GM19467 (cell line): ENCODE results near the gene P3H4.

Experiments
- ATAC-seq: cut with Tn5 transposase; IDR thresholded peaks from one replicate; pipeline ENCODE4 v1.9.1; 2021; ENCODE audit warnings: mild to moderate bottlenecking, moderate library complexity; ENCODE audit not compliant: unreplicated experiment

The P3H4 gene

DNA sequence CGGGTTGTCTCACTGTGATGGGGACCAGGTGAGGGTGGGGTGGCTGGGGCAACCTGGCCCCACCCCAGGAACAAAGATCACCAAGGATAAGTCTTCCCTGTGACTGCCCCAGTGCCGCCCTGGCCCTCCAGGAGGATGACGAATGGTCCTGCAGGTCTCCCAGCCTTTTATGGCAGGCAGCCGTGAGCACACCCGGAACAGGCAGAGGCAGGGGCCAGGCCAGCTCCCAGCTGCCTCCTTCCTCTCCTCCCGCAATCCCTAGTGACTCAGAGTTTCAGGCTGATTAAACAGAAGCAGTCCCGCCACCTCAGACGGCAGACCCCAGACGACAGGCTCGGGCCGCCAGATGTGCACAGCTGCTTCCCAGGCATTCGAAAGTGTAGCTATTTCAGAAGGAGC lies 38.6 kb downstream of the P3H4 start:
- ATAC-seq: no peak

DNA sequence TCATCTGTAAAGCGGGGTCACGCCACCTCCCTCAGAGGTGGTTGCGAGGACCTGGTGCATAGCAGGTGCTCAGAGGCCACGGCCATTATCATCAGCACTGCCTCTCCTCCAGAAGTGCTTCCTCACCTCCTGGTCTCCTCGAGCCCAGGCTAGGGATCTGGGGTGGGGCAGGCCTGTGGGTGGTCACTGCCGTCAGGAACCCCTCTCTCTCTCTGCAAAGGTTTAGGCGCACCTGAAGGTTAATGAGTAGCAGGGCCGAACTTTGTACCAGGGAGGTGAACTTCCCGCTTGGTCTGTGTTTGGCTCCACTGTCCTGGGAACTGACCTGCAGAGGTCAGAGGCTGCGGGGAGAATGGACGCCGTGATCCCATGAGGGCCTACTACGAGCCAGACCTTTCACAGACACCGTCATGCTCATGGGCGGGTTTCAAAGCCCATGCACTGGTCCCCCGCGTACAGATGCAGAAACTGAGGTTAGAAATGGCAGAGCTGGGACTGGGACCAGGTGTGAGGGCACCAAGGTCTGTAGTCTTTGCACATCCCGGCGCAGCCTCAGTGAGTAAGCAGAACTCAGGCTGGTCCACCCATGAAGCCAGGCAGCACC lies 39.1 kb downstream of the P3H4 start:
- no peak for ATAC-seq

DNA sequence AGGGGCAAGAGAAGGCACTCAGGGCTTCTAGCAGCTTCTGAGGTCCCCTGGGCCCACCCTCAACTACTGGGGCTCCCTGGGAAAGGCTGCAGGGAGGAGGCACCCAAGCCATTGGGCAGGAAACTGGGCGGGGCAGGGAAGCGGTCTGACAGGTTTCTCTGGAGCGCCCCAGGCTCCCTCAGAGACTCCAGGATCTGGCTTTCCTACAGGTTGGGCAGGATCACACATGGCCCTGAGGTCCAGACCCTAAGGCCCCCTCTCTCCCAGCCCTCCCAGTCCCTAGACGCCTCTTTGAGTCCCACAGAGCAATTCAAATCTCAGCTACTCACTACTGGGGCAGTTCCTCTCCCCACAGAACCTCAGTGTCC lies 39.5 kb downstream of the P3H4 start:
- no peak for ATAC-seq

DNA sequence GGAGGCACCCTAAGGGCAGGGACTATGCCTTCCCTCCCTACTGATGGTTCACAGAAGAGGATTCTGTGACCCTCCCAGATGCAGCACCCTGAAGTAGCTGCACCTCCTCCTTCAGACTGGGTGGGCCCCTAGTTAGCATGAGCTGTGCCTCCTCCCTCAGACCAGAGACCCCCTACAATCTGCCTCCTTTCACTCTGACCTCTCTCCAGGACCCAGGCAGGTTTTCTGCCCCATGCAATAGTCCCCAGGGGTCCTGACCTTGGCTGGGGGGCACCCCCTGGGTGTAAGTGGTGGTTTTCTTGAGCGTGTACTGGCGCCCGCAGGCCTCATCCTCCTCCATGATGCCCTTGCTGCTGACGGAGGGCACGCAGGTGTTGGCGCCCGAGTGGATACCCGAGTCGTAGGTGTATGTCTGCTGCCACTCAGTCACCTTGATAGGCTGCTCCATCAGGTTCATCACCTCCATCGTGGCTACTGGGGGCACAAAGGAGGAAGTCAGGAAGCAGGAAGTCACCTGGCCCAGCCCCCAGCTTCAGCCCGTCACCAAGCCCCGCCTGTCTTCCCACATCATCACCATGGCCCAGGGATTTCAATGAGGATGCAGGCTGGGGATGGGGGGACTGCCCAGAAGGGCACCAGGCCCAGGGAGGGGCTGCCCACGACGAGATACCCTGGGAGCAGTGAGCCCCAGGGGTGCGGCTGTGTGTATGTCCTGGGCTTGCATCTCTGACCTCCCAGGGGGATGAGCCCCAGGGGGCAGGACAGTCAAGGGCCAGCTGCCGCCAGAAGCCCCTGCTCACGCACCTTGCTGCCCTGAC lies 40.2 kb downstream of the P3H4 start:
- no peak for ATAC-seq

DNA sequence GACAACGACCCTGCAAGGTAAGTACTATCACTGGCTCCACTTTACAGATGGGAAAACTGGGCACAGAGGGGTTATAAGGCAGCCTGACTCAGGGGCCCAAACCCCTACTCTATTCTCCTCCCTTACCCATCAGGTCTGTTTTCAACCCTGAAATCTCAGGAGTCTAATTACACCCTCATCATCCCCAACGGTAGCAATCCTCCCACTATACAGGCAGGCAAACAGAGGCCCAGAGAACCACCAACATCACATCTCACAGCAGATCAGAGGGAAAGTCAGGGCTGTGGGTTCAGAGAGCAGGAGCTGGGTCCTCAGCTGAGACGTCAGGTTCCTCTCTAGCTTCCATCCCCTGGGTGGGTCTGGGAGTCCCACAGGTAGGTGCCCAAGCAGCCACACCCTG lies 41.8 kb downstream of the P3H4 start:
- no peak for ATAC-seq

DNA sequence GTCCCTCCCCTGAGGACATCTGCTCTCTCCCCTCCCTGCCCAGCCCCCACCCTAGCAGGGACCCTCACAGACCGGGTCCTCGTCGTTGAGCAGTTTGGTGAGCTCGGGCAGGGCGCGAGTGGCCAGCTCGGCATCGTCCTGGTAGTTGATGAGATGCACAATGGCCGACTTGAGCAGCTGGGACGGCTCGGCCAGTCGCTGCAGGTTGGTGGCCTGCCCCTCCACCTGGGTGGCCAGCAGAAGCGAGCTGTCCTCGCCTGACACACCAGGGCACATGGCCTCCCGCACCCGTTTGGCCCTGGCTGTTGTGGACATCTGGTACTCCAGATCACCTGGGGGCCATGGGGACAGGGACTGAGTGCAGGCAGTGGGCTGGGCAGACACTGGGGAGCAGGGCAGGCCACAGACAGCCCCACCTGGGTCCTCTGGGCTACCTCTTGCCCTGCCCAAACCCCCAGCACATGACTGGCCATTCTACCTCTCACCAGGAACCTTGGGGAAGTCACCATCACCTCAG lies 42.3 kb downstream of the P3H4 start:
- ATAC-seq: no peak

DNA sequence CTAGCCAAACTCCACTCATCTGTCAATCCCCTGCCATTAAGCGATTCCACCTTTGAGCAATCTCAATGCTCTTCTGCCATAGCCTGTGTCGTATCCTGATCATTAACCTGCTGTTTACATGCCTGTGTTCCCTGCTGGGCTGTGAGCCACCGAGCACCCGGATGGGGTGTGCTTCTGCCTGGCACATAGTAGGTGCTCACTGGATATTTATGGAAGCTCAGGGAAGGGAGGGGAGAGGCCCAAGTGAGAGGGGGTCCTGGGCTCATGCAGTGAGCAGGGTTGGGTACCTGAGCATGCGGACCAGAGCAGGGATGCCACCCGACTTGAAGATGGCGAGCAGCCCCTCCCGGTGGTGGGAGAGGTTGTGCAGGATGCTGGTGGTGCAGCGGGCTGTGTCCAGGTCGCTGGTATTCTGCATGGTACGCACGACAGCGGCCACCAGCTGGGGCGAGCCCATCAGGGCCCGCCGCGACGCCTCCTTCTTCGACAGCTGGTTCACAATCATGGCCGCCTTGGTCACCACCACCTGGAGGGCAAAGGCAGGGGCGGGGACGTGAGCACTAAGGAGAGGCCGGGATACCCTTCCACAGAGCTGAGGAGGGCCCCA lies 43.0 kb downstream of the P3H4 start:
- no peak for ATAC-seq

DNA sequence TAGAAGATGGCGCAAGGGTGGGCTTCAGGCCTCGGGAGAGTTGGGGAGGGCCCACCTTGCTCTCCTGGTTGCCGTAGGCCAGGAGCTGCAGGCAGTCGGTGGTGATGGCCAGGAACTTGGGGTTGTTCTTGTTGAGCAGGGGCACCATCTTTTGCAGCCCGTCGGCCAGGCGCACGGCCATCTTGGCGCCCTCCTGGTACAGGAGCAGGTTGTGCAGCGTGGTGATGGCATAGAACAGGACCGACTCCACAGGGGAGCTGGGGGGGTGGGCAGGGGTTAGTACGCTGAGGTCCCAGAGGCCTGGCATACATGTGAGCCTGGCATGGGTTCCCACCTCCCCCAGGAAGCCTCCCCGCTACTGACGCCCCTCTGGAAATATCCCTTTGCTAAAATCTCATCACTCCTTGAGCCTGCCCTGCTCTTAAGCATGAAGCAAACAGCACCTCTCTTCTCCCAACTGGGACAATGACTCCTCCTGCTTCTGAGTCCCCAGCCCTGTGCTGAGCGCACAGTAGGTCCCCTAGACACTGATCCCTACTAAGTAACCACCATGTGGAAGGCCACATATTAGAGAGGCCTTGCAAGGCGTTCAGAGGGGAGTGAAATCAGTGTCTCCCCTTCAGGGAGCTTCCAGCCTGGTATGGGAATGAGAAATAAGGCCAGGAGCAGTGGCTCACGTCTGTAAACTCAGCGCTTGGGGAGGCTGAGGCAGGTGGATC lies 44.3 kb downstream of the P3H4 start:
- no peak for ATAC-seq

DNA sequence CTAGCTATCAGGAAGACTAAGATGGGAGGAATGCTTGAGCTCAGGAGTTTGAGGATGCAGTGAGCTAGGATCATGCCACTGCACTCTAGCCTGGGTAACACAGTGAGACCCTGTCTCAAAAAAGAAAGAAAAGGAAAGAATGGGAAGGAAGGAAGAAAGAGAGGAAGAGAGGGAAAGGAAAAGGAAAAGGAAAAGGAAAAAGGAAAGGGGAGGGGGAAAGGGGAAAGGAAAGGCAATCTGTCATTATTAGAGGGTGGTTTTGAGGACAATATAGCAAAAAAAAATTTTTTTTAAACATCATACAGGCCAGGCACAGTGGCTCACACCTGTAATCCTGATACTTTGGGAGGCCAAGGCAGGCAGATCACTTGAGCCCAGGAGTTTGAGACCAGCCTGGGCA lies 45.6 kb downstream of the P3H4 start:
- ATAC-seq: no peak

DNA sequence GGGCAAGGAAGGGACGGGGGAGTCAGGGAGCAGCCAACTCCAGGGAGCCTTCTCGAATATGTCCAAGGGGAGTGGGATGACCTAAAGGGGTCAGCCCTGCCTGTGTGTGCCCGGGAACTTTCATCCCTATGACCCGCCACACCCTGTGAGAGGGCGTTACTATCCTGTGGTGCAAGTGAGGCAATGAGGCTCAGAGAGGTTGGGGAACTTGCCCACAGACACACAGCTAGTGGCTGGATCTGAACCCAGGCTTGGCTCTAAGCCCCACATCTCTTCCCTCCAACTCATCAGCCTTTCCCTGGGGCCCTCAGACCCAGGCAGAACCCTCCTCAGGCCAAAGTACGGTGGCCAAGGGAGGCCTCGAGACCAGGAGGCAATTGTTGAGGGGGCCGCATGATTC lies 48.4 kb downstream of the P3H4 start:
- ATAC-seq: no peak

DNA sequence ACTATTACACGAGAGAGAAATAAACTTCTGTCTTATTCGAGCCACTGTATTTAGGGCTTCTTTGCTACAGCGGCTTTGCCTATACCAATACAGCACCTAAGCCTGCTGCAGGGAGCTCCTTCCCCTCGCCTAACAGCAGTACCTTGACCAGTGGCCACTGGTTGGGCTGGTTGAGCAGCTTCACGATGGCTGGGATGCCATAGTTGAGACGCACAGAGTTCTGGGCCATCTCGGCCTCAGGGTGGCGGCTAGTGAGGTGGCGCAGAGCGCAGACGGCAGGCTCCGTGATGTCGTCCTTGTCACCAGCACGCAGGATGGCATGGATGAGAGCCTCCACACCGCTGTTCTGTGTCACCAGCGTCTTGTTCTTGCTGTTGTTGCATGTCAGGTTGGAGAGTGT lies 48.9 kb downstream of the P3H4 start:
- ATAC-seq: no peak

DNA sequence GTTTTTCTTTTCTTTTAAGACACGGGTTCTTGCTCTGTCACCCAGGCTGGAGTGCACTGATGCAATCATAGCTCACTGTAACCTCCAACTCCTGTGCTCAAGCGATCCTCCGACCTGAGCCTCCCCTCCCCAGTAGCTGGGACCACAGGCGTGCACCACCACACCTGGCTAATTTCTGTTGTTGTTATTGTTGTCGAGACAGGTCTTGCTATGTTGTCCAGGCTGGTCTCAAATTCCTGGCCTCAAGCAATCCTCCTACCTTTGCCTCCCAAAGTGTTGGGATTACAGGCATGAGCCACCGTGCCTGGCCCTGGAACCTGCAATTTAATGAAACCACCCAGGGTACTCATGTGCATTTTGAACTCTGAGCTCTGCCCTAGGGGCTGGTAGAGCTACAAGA lies 49.4 kb downstream of the P3H4 start:
- no peak for ATAC-seq

DNA sequence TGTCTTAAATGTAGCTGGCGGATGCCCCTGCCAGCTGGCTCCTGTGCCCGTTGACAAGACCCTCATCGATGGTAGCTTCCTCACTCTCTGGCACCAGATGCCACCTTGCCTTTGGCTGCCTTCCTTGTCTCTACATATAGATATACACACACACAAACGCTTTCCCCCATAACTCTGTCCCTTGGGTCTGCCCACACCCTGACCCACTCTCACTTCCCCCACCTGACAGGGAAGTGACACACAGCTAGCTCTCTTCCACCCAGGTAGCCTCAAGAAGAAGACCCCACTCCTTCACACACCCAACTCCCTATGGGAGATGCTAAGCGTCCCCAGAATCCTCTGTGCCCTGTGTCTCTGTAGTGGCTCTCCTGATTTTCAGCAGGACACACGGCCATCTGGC lies 50.9 kb downstream of the P3H4 start:
- ATAC-seq: no peak

DNA sequence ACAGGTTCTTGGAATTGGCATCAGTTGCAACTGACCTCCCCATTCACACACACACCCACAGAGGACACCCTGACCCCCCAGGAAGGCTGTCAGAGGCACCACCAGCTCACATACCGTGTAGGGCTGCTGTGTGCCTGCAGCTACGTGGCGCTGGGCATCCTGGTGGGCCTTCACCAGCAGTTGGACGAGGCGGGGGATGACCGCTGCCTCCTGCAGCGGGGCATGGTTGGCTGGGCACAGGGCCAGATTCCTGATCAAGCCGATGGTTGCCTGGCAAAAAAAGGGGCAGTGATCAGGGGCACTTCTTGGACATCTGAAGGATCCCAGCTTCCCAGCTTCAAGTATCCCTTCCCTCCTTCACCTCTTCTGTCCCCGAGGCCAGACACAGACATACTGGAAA lies 53.1 kb downstream of the P3H4 start:
- ATAC-seq: no peak

DNA sequence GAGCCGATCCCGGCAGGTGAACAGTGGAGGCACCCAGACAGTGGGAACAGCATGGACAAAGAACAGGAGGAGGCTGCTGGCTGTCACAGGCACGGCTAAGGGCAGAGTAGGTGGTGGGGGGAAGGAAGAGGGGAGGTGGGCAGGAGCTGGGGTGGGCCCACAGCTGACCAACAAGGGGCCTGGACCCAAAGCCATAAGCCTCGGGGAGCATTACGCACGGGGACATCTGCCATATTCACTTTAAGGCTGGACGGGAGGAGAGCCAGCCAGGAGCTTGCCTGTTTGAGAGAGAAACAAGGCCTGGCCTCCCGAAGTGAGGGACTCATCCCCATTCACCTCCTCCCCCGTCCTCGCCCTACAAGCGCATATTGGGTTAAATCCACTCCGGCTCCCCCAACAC lies 57.7 kb downstream of the P3H4 start:
- no peak for ATAC-seq
